A673 (cell line): ENCODE results near the gene INPP5E. TPM values are rescaled to one million over a fixed set of nuclear protein-coding genes. Genes with fewer than 3 reads are reported as not detected.

ENCODE experiments used
- BruUV-seq: library from RNA; stranded (reverse); fragments of 400-500 nt; replicated peaks from 2 replicates; lab custom pipeline; 2021; lab: Mats Ljungman, UMichigan
- CTCF ChIA-PET: fragments of 300-600 bp; sonication (Branson Sonifier 250); formaldehyde crosslinking; loops from one replicate; lab custom pipeline; 2022; ENCODE audit warnings: antibody characterized with exemption; lab: Charles Lee
- POLR2A ChIA-PET: fragments of 300-600 bp; sonication (Branson Sonifier 250); formaldehyde crosslinking; loops from one replicate; lab custom pipeline; 2022; ENCODE audit warnings: antibody characterized with exemption; ENCODE audit not compliant: low non-redundant PET; lab: Charles Lee
- DNase-seq: peaks from one replicate; pipeline ENCODE4 v3.0.0-alpha.2; 2015; ENCODE audit warnings: low spot score
- H3K27ac ChIP-seq: fragments of 200-600 bp; sonication (generic); 2 replicates; pipeline ENCODE4 v1.5.1; 2016; ENCODE audit warnings: mixed run types, low read depth, mild to moderate bottlenecking, mixed read lengths, antibody characterized with exemption, low read length; ENCODE audit not compliant: poor library complexity, severe bottlenecking
- H3K27me3 ChIP-seq: fragments of 200-600 bp; sonication (generic); replicated peaks from 2 replicates; pipeline ENCODE4 v1.6.1; 2017; ENCODE audit warnings: mixed run types, low read depth, mild to moderate bottlenecking, mixed read lengths, antibody characterized with exemption, low read length; ENCODE audit not compliant: insufficient read depth, poor library complexity
- H3K36me3 ChIP-seq: fragments of 200-600 bp; sonication (generic); 2 replicates; pipeline ENCODE4 v1.6.1; 2016; ENCODE audit warnings: mixed run types, mild to moderate bottlenecking, mixed read lengths, antibody characterized with exemption, low read length; ENCODE audit not compliant: insufficient read depth, poor library complexity, severe bottlenecking
- H3K4me1 ChIP-seq: fragments of 200-600 bp; sonication (generic); 2 replicates; pipeline ENCODE4 v1.6.1; 2017; ENCODE audit warnings: mixed run types, mild to moderate bottlenecking, mixed read lengths, antibody characterized with exemption, low read length; ENCODE audit not compliant: insufficient read depth, poor library complexity, severe bottlenecking
- H3K4me3 ChIP-seq: fragments of 200-600 bp; sonication (generic); 2 replicates; pipeline ENCODE4 v1.5.1; 2016; ENCODE audit warnings: low read depth, mixed run types, mild to moderate bottlenecking, mixed read lengths, low read length; ENCODE audit not compliant: poor library complexity, severe bottlenecking
- H3K9me3 ChIP-seq: fragments of 200-600 bp; sonication (generic); 2 replicates; pipeline ENCODE4 v1.6.1; 2016; ENCODE audit warnings: mixed run types, low read depth, mild to moderate bottlenecking, mixed read lengths, antibody characterized with exemption, low read length; ENCODE audit not compliant: poor library complexity, severe bottlenecking
- CTCF ChIP-seq: fragments of 300-800, 200-600 bp; sonication (generic); conservative IDR thresholded peaks from 2 replicates; pipeline ENCODE4 v1.5.1; 2017; ENCODE audit warnings: low read depth, mild to moderate bottlenecking, antibody characterized with exemption, low read length, moderate library complexity, mixed read lengths
- EZH2 ChIP-seq: fragments of 200-600 bp; sonication (generic); IDR thresholded peaks from 2 replicates; pipeline ENCODE4 v1.6.1; 2017; ENCODE audit warnings: borderline replicate concordance, low read depth, mild to moderate bottlenecking, mixed read lengths, antibody characterized with exemption, low read length; ENCODE audit not compliant: poor library complexity, severe bottlenecking
- intact Hi-C: fragments of 100-400 bp; cut with micrococcal nuclease; formaldehyde crosslinking; loops from one replicate; pipeline ENCODE4 v1.10.0; 2022; ENCODE audit not compliant: unreplicated experiment
- total RNA-seq: library from RNA; stranded (reverse); gene quantifications from 2 replicates; pipeline ENCODE4 v1.2.3, GENCODE V29; 2021

INPP5E gene
- total RNA-seq, 1 experiment from 2014 or later, result 26.2 TPM

- H3K27ac ChIP-seq, result no peak overlapping the region
- no peaks in the 10 kb centered on the region for H3K4me1 ChIP-seq
- H3K27me3 ChIP-seq, result no peaks in the 10 kb centered on the region
- intact Hi-C loops, result no loop called here
- DNase-seq, result no peak
- TF ChIP-seq CTCF, result no peak
- POLR2A ChIA-PET, result interaction anchor here (0.6 kb wide), 1 partner anchor 375 kb away, joined by 5 read pairs; no protein-coding TSS in a partner anchor
- CTCF ChIA-PET, result no interaction called here
- no TSS peak for BruUV-seq
- H3K4me3 ChIP-seq, result no peak overlapping the region
- peaks cover 73% of the 10 kb centered on the region for H3K36me3 ChIP-seq
- no peaks in the 10 kb centered on the region for H3K9me3 ChIP-seq
These were observed 7.6 kb upstream of the INPP5E start for GRCh38 chr9:136447173-136447778.

- Histone ChIP-seq H3K9me3 (no peaks in the 10 kb centered on the region), H3K27ac (no peak overlapping the region), H3K27me3 (no peaks in the 10 kb centered on the region), H3K4me1 (no peaks in the 10 kb centered on the region), H3K4me3 (no peak overlapping the region), H3K36me3 (peaks cover 71% of the 10 kb centered on the region)
- POLR2A ChIA-PET, result no interaction called here
- no TSS peak for BruUV-seq
- intact Hi-C loops, result no loop called here
- CTCF ChIA-PET, result no interaction called here
- TF ChIP-seq EZH2 (no peak), CTCF (no peak)
- DNase-seq, result no peak
These were observed 6.2 kb upstream of the INPP5E start for GRCh38 chr9:136445799-136446198.

GRCh38 chr9:136444102-136444501 lies 4.5 kb upstream of the INPP5E start:
- CTCF ChIA-PET, result no interaction called here

More at GRCh38 chr9:136444102-136444501, 4.5 kb upstream of the INPP5E start:
- Histone ChIP-seq H3K27ac (no peak overlapping the region), H3K4me3 (no peak overlapping the region), H3K9me3 (no peaks in the 10 kb centered on the region), H3K27me3 (no peaks in the 10 kb centered on the region), H3K4me1 (peaks cover 3% of the 10 kb centered on the region), H3K36me3 (peaks cover 70% of the 10 kb centered on the region)
- no TSS peak for BruUV-seq
- DNase-seq, result no peak
- TF ChIP-seq EZH2 (no peak), CTCF (no peak)
- POLR2A ChIA-PET, result no interaction called here
- intact Hi-C loops, result no loop called here
